Calu3 (cell line): Measurements from ENCODE around the gene TCHH. TPM values are rescaled to one million over a fixed set of nuclear protein-coding genes. Genes with fewer than 3 reads are reported as not detected.

ENCODE experiments used
- BruUV-seq: library from RNA; stranded (reverse); fragments of 400-500 nt; replicated peaks from 2 replicates; lab custom pipeline; 2021; lab: Mats Ljungman, UMichigan
- CTCF ChIA-PET: fragments of 300-600 bp; sonication (Branson Sonifier 250); formaldehyde crosslinking; loops from one replicate; lab custom pipeline; 2022; ENCODE audit warnings: antibody characterized with exemption; lab: Charles Lee
- DNase-seq: peaks from one replicate; pipeline ENCODE4 v3.0.0; 2022
- H3K27ac Mint-ChIP-seq: one replicate; pipeline ENCODE4 v1.8.0; 2022; ENCODE audit warnings: mixed read lengths; ENCODE audit not compliant: unreplicated experiment
- H3K27me3 Mint-ChIP-seq: one replicate; pipeline ENCODE4 v1.8.0; 2022; ENCODE audit warnings: mixed read lengths; ENCODE audit not compliant: unreplicated experiment
- H3K36me3 Mint-ChIP-seq: one replicate; pipeline ENCODE4 v1.8.0; 2022; ENCODE audit warnings: mild to moderate bottlenecking, moderate library complexity, mixed read lengths; ENCODE audit not compliant: insufficient read depth, unreplicated experiment
- H3K4me1 Mint-ChIP-seq: one replicate; pipeline ENCODE4 v1.8.0; 2022; ENCODE audit warnings: mild to moderate bottlenecking, low read depth, mixed read lengths; ENCODE audit not compliant: unreplicated experiment
- H3K4me3 Mint-ChIP-seq: one replicate; pipeline ENCODE4 v1.8.0; 2022; ENCODE audit warnings: mild to moderate bottlenecking, low read depth, moderate library complexity, mixed read lengths; ENCODE audit not compliant: unreplicated experiment
- H3K9me3 Mint-ChIP-seq: one replicate; pipeline ENCODE4 v1.8.0; 2022; ENCODE audit warnings: low read depth, mixed read lengths; ENCODE audit not compliant: unreplicated experiment
- intact Hi-C: fragments of 100-400 bp; cut with micrococcal nuclease; formaldehyde crosslinking; loops from one replicate; pipeline ENCODE4 v1.10.0; 2022; ENCODE audit not compliant: unreplicated experiment
- total RNA-seq: library from RNA; stranded (reverse); gene quantifications from 2 replicates; pipeline ENCODE4 v1.2.3, GENCODE V29; 2022
- TF ChIP-seq, protein P1 (sequence below): fragments of 200-600 bp; IDR thresholded peaks from one replicate; pipeline ENCODE4 v1.8.0; 2022; ENCODE audit warnings: antibody characterized with exemption; ENCODE audit not compliant: unreplicated experiment

The TCHH gene
- total RNA-seq, 1 experiment from 2014 or later, result 0.07 TPM

DNA sequence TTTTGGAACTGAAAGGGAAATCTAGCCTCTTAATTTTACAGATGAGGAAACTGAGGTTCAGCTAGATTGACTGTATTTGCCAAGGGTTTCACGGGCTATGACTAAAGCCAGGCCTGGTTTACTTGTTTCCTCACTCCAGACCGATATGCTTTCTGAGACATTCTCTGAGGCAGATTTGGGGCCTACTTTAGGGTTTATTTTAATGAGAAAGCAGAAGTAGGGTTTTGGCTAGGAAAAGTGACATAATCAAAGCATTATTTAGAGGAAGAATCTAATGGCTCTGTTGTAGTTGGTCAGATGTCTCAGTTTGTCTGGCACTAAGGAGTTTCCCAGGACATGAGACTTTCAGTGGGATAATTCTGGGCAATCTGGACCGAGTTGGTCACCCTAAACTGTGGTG is 45.3 kb upstream of the TCHH start:
- no peak for DNase-seq
- Mint-ChIP-seq H3K27me3 (peaks cover 26% of the 10 kb centered on the region), H3K4me1 (peaks cover 2% of the 10 kb centered on the region), H3K4me3 (no peak overlapping the region), H3K9me3 (no peaks in the 10 kb centered on the region), H3K36me3 (no peaks in the 10 kb centered on the region), H3K27ac (no peak overlapping the region)
- intact Hi-C loops, result no loop called here
- BruUV-seq, result no TSS peak
- CTCF ChIA-PET, result interaction anchor here (0.5 kb wide), 1 partner anchor 1365 kb away, joined by 3 read pairs; no protein-coding TSS in a partner anchor
- TF ChIP-seq, protein P1, sequence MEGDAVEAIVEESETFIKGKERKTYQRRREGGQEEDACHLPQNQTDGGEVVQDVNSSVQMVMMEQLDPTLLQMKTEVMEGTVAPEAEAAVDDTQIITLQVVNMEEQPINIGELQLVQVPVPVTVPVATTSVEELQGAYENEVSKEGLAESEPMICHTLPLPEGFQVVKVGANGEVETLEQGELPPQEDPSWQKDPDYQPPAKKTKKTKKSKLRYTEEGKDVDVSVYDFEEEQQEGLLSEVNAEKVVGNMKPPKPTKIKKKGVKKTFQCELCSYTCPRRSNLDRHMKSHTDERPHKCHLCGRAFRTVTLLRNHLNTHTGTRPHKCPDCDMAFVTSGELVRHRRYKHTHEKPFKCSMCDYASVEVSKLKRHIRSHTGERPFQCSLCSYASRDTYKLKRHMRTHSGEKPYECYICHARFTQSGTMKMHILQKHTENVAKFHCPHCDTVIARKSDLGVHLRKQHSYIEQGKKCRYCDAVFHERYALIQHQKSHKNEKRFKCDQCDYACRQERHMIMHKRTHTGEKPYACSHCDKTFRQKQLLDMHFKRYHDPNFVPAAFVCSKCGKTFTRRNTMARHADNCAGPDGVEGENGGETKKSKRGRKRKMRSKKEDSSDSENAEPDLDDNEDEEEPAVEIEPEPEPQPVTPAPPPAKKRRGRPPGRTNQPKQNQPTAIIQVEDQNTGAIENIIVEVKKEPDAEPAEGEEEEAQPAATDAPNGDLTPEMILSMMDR, result no peak

DNA sequence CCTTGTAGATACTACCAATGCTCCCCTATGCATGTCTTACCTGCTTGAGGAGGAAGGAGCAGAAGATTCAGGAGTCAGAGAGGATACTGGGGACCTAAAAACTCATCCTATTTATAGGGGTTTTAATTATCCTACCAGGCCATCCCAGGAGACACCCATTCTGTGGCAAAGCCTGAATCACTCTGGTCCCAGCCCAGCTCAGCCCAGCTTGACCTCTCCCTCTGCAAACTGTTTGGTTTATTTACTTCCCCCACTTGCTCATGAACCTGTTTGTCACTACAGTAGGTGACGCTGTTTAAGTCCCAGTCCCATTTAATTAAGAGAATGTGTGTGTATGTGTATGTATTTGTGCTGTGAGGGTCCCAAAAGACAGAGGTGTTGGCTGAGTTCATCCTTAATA is 43.9 kb upstream of the TCHH start, which contains the start of gene RPTN:
Gene RPTN, minus strand, starts transcription at position 85 of the 400 bp plus-strand sequence. CDS start 1,339 bp downstream, outside the sequence.
- H3K4me3 Mint-ChIP-seq, result no peak within 1 kb of the TSS
- peaks cover 40% of the 10 kb centered on the region for H3K27me3 Mint-ChIP-seq
- CTCF ChIA-PET, result no interaction called here

DNA sequence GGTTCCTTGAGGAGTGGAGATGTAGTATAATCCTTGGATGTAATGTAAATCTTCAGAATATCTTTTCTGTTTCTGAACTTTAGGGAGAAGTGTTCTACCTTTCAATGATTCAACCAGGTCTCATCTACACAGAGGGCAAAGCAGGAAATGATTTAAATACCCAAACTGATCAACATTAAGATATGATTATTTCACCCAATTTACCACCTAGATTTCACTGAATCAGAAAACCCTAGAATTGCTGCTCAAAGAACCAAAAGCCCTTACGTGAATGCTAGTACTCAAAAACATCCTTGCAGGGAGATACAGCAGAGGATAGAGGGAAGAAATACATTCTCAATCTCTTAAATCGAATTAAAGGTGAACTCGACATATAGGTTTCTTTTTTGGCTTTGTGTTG is 38.8 kb upstream of the TCHH start:
- H3K9me3 Mint-ChIP-seq, result peaks cover 6% of the 10 kb centered on the region
- no peaks in the 10 kb centered on the region for H3K36me3 Mint-ChIP-seq
- H3K27me3 Mint-ChIP-seq, result peaks cover 72% of the 10 kb centered on the region
- no peak overlapping the region for H3K27ac Mint-ChIP-seq
- BruUV-seq, result no TSS peak
- H3K4me3 Mint-ChIP-seq, result no peak overlapping the region
- intact Hi-C loops, result no loop called here
- no peaks in the 10 kb centered on the region for H3K4me1 Mint-ChIP-seq
- TF ChIP-seq, protein P1, result no peak
- DNase-seq, result no peak
- CTCF ChIA-PET, result no interaction called here

More for the DNA sequence above, 43.9 kb upstream of the TCHH start, which contains the start of gene RPTN:
- no peak within 1 kb of the TSS for H3K27ac Mint-ChIP-seq
- TF ChIP-seq, protein P1, result no peak
- H3K36me3 Mint-ChIP-seq, result no peaks in the 10 kb centered on the region
- no peak for DNase-seq
- no peaks in the 10 kb centered on the region for H3K4me1 Mint-ChIP-seq
- H3K9me3 Mint-ChIP-seq, result peaks cover 5% of the 10 kb centered on the region
- intact Hi-C loops, result no loop called here
- BruUV-seq, result no TSS peak

DNA sequence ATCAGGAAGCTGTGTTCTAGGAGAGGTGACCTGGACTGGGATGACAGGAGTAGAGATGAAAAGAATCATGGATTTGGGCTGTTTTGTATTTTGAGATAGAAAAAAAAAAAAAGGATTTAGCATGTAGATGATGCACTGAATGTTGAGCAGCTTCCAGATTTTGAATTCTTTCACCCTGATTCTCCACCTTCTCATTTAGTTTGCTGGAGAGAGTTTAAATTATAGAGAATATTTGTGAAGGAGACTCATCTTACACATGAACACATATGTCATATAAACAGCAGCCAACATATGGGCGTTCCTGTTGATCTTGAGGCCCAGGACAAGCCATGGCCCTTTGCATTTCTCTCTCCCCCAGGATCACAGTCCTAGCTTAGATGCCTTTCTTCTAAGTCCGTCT is 36.4 kb upstream of the TCHH start:
- no peak for DNase-seq
- no TSS peak for BruUV-seq
- Mint-ChIP-seq H3K4me1 (no peaks in the 10 kb centered on the region), H3K27me3 (peaks cover 73% of the 10 kb centered on the region), H3K9me3 (peaks cover 14% of the 10 kb centered on the region), H3K27ac (no peak overlapping the region), H3K4me3 (no peak overlapping the region), H3K36me3 (no peaks in the 10 kb centered on the region)
- TF ChIP-seq, protein P1, result no peak
- CTCF ChIA-PET, result interaction anchor here (0.5 to 0.6 kb wide), 2 partner anchors 316 to 667 kb away, joined by 3 to 4 read pairs; no protein-coding TSS in a partner anchor
- intact Hi-C loops, result no loop called here
